Measurements from ENCODE around the gene BEX5. TPM values are rescaled to one million over a fixed set of nuclear protein-coding genes. Genes with fewer than 3 reads are reported as not detected.
"Not testable (repeated sequence)": the region's sequence is repeated elsewhere in the genome, so short reads cannot be mapped to it uniquely, and the experiment has no call there.

BEX5 gene
- total RNA-seq, 2 experiments from 2014 or later: 12.4 to 14.3 TPM

- ChIA-PET CTCF (interaction anchor here (0.6 to 1.0 kb wide), 2 partner anchors 18 to 516 kb away, joined by 3 read pairs; no protein-coding TSS in a partner anchor), POLR2A (interaction anchor here (2.1 kb wide), 1 partner anchor 222 kb away, joined by 18 read pairs; the partner anchor contains the start of gene ZMAT1)
- DNase-seq (peak in 7 of 14 experiments; percentile 0 to 32 (median 24)), ATAC-seq (ENCODE audit: poor library complexity) (peak; percentile 7)
- Mint-ChIP-seq H3K4me1 (ENCODE audit: low read depth) (peaks cover 20% of the 10 kb centered on the region), H3K27ac (peak overlapping the region; percentile 94), H3K27me3 (no peaks in the 10 kb centered on the region), H3K9me3 (no peaks in the 10 kb centered on the region), H3K36me3 (ENCODE audit: low read depth) (peaks cover 8% of the 10 kb centered on the region), H3K4me3 (peak overlapping the region; percentile 99)
- Histone ChIP-seq H3K27me3 (ENCODE audit: control insufficient read depth in 1 of 2, insufficient read depth in 2 of 2, low read length in 2 of 2) (no peaks in the 10 kb centered on the region), H3K4me1 (ENCODE audit: insufficient read depth, low read length) (peaks cover 12% of the 10 kb centered on the region), H3K27ac (ENCODE audit: low read depth in 1 of 2, low read length in 2 of 2) (peak overlapping the region in 1 of 2 donors; percentile 75), H3K9me3 (ENCODE audit: control insufficient read depth in 1 of 2, insufficient read depth in 1 of 2, low read length in 2 of 2) (no peaks in the 10 kb centered on the region), H3K36me3 (ENCODE audit: insufficient read depth, low read length) (no peaks in the 10 kb centered on the region), H3K4me3 (ENCODE audit: low read length) (peak overlapping the region; percentile 74)
- intact Hi-C loops (cut with DNase I, micrococcal nuclease): no loop called here
- peak; percentile 25 for TF ChIP-seq CTCF (IDR thresholded peaks at IDR 0.05)
Observed at GRCh38 chrX:102154218-102154860, 1.4 kb downstream of the BEX5 start.

- H3K27me3 ChIP-seq (ENCODE audit: control insufficient read depth in 1 of 2, insufficient read depth in 2 of 2, low read length in 2 of 2); H3K4me1 Mint-ChIP-seq (ENCODE audit: low read depth); CTCF ChIA-PET; H3K4me3 ChIP-seq (ENCODE audit: low read length); H3K27ac Mint-ChIP-seq; H3K9me3 ChIP-seq (ENCODE audit: control insufficient read depth in 1 of 2, insufficient read depth in 1 of 2, low read length in 2 of 2); H3K4me3 Mint-ChIP-seq; H3K36me3 ChIP-seq (ENCODE audit: insufficient read depth, low read length); H3K4me1 ChIP-seq (ENCODE audit: insufficient read depth, low read length); DNase-seq; POLR2A ChIA-PET; H3K36me3 Mint-ChIP-seq (ENCODE audit: low read depth); ATAC-seq (ENCODE audit: poor library complexity); H3K27ac ChIP-seq (ENCODE audit: low read depth in 1 of 2, low read length in 2 of 2); H3K9me3 Mint-ChIP-seq: not testable (repeated sequence)
- H3K27me3 Mint-ChIP-seq: peaks cover 49% of the 10 kb centered on the region
- intact Hi-C loops (cut with DNase I, micrococcal nuclease): loop anchor here in 1 of 2 experiments (2.0 kb wide), 1 partner anchor 13 kb away; no protein-coding TSS in a partner anchor
Observed at GRCh38 chrX:102142274-102142673, 13.5 kb downstream of the BEX5 start, which contains the start of gene TCEAL6. TCEAL6 (minus strand) TSS chrX:102142481.

GRCh38 chrX:102141631-102142030 lies 14.1 kb downstream of the BEX5 start:
- H3K9me3 Mint-ChIP-seq; H3K27ac ChIP-seq (ENCODE audit: low read depth in 1 of 2, low read length in 2 of 2); H3K4me3 ChIP-seq (ENCODE audit: low read length); CTCF ChIA-PET; H3K9me3 ChIP-seq (ENCODE audit: control insufficient read depth in 1 of 2, insufficient read depth in 1 of 2, low read length in 2 of 2); H3K36me3 Mint-ChIP-seq (ENCODE audit: low read depth); H3K36me3 ChIP-seq (ENCODE audit: insufficient read depth, low read length); H3K27ac Mint-ChIP-seq; H3K27me3 ChIP-seq (ENCODE audit: control insufficient read depth in 1 of 2, insufficient read depth in 2 of 2, low read length in 2 of 2); DNase-seq; H3K4me3 Mint-ChIP-seq; ATAC-seq (ENCODE audit: poor library complexity); H3K4me1 Mint-ChIP-seq (ENCODE audit: low read depth); H3K4me1 ChIP-seq (ENCODE audit: insufficient read depth, low read length); POLR2A ChIA-PET: not testable (repeated sequence)
- intact Hi-C loops (cut with DNase I, micrococcal nuclease): loop anchor here in 1 of 2 experiments (2.0 kb wide), 1 partner anchor 13 kb away; no protein-coding TSS in a partner anchor
- H3K27me3 Mint-ChIP-seq: peaks cover 54% of the 10 kb centered on the region

GRCh38 chrX:102140876-102141275 lies 14.9 kb downstream of the BEX5 start:
- intact Hi-C loops (cut with DNase I, micrococcal nuclease); POLR2A ChIA-PET; H3K9me3 Mint-ChIP-seq; H3K4me3 ChIP-seq (ENCODE audit: low read length); CTCF ChIA-PET; H3K36me3 ChIP-seq (ENCODE audit: insufficient read depth, low read length); H3K9me3 ChIP-seq (ENCODE audit: control insufficient read depth in 1 of 2, insufficient read depth in 1 of 2, low read length in 2 of 2); H3K4me1 Mint-ChIP-seq (ENCODE audit: low read depth); ATAC-seq (ENCODE audit: poor library complexity); H3K27ac ChIP-seq (ENCODE audit: low read depth in 1 of 2, low read length in 2 of 2); H3K4me3 Mint-ChIP-seq; H3K4me1 ChIP-seq (ENCODE audit: insufficient read depth, low read length); DNase-seq; H3K27me3 ChIP-seq (ENCODE audit: control insufficient read depth in 1 of 2, insufficient read depth in 2 of 2, low read length in 2 of 2); H3K27ac Mint-ChIP-seq; H3K36me3 Mint-ChIP-seq (ENCODE audit: low read depth): not testable (repeated sequence)
- peaks cover 60% of the 10 kb centered on the region for H3K27me3 Mint-ChIP-seq
